Measurements from ENCODE around the gene NAALADL2. TPM values are rescaled to one million over a fixed set of nuclear protein-coding genes. Genes with fewer than 3 reads are reported as not detected.

Gene NAALADL2
- total RNA-seq, 1 experiment from 2014 or later = 2.7 TPM

GRCh38 chr3:175619369-175619768, 760.2 kb downstream of the NAALADL2 start:
- CTCF ChIA-PET = no interaction called here
- TF ChIP-seq REST (IDR thresholded peaks at IDR 0.05; ENCODE audit: insufficient read depth in 1 of 2, low read depth in 2 of 2, low read length in 1 of 2) (no peak), SIN3A (IDR thresholded peaks at IDR 0.05; ENCODE audit: borderline replicate concordance, insufficient read depth, low read depth, low read length) (no peak), TCF7L2 (IDR thresholded peaks at IDR 0.05; ENCODE audit: low read depth, low read length) (no peak), CTCF (IDR thresholded peaks at IDR 0.05) (no peak), POLR2AphosphoS5 (IDR thresholded peaks at IDR 0.05; ENCODE audit: low read depth, low read length) (no peak)
- DNase-seq (ENCODE audit: low read depth, low spot score) (no peak), ATAC-seq (no peak)
- no peak overlapping the region for H3K4me3 ChIP-seq (ENCODE audit: low read depth in 2 of 2, low read length in 2 of 2)
- H3K4me1 ChIP-seq (ENCODE audit: control insufficient read depth, insufficient read depth, low read length) = no peaks in the 10 kb centered on the region
- H3K27ac ChIP-seq (ENCODE audit: low read length) = no peak overlapping the region
- POLR2A ChIA-PET = no interaction called here
- H3K27me3 ChIP-seq (ENCODE audit: control insufficient read depth, insufficient read depth, low read length) = no peaks in the 10 kb centered on the region
- no peaks in the 10 kb centered on the region for H3K36me3 ChIP-seq (ENCODE audit: control insufficient read depth, insufficient read depth, low read length)
- BruUV-seq (replicated peaks) = no TSS peak
- intact Hi-C loops (cut with micrococcal nuclease; ENCODE audit: unreplicated experiment) = no loop called here
- in situ Hi-C loops (cut with HindIII; ENCODE audit: low pct_unique_long_range_greater_than_20kb, low sequenced_read_pairs) = no loop called here
- no peaks in the 10 kb centered on the region for H3K9me3 ChIP-seq (ENCODE audit: control insufficient read depth, insufficient read depth, low read depth, low read length)

- no peaks in the 10 kb centered on the region for H3K27me3 ChIP-seq (ENCODE audit: control insufficient read depth, insufficient read depth, low read length)
- ATAC-seq = no peak
- no peaks in the 10 kb centered on the region for H3K4me1 ChIP-seq (ENCODE audit: control insufficient read depth, insufficient read depth, low read length)
- in situ Hi-C loops (cut with HindIII; ENCODE audit: low pct_unique_long_range_greater_than_20kb, low sequenced_read_pairs) (no loop called here), intact Hi-C loops (cut with micrococcal nuclease; ENCODE audit: unreplicated experiment) (no loop called here)
- BruUV-seq (replicated peaks) = no TSS peak
- no peak overlapping the region for H3K27ac ChIP-seq (ENCODE audit: low read length)
- TF ChIP-seq TCF7L2 (IDR thresholded peaks at IDR 0.05; ENCODE audit: low read depth, low read length) = no peak
- TF ChIP-seq CTCF (IDR thresholded peaks at IDR 0.05) = no peak
- TF ChIP-seq SIN3A (IDR thresholded peaks at IDR 0.05; ENCODE audit: borderline replicate concordance, insufficient read depth, low read depth, low read length) = no peak
- no peak for TF ChIP-seq POLR2AphosphoS5 (IDR thresholded peaks at IDR 0.05; ENCODE audit: low read depth, low read length)
- TF ChIP-seq REST (IDR thresholded peaks at IDR 0.05; ENCODE audit: insufficient read depth in 1 of 2, low read depth in 2 of 2, low read length in 1 of 2) = no peak
- DNase-seq (ENCODE audit: low read depth, low spot score) = no peak
- no peaks in the 10 kb centered on the region for H3K9me3 ChIP-seq (ENCODE audit: control insufficient read depth, insufficient read depth, low read depth, low read length)
- H3K36me3 ChIP-seq (ENCODE audit: control insufficient read depth, insufficient read depth, low read length) = no peaks in the 10 kb centered on the region
- ChIA-PET POLR2A (no interaction called here), CTCF (no interaction called here)
- no peak overlapping the region for H3K4me3 ChIP-seq (ENCODE audit: low read depth in 2 of 2, low read length in 2 of 2)
Observed at GRCh38 chr3:175620093-175620492, 761.0 kb downstream of the NAALADL2 start.
